Endothelial cell of umbilical vein (primary cell): ENCODE results near the gene CYP26A1.

Experiments
- EZH2 ChIP-seq: IDR thresholded peaks from 2 replicates; pipeline ENCODE4 v1.6.1; 2012; ENCODE audit warnings: borderline replicate concordance, low read depth, mild to moderate bottlenecking, moderate library complexity, low read length, inconsistent platforms; ENCODE audit not compliant: severe bottlenecking
- FOS ChIP-seq: IDR thresholded peaks from 2 replicates; pipeline ENCODE4 v1.6.1; 2011; ENCODE audit warnings: mild to moderate bottlenecking, low read length, moderate library complexity, borderline replicate concordance; ENCODE audit not compliant: insufficient read depth
- JUN ChIP-seq: IDR thresholded peaks from 2 replicates; pipeline ENCODE4 v1.6.1; 2011; ENCODE audit warnings: borderline replicate concordance, low read depth; ENCODE audit not compliant: insufficient read length, insufficient read depth
- POLR2A ChIP-seq: IDR thresholded peaks from 2 replicates; pipeline ENCODE4 v1.6.1; 2012; ENCODE audit warnings: low read depth, mild to moderate bottlenecking, control low read depth, low read length
- POLR2AphosphoS5 ChIP-seq: IDR thresholded peaks from 2 replicates; pipeline ENCODE4 v1.6.1; 2012; ENCODE audit warnings: low read depth, mild to moderate bottlenecking, control low read depth, low read length, moderate library complexity; ENCODE audit not compliant: insufficient read depth
- TF ChIP-seq, protein P1 (sequence below), 2 donors: IDR thresholded peaks; 1 replicate in 1 of 2; 2 replicates in 1 of 2; pipeline ENCODE4 v1.5.1; 2011; ENCODE audit warnings: low read length in 2 of 2, mild to moderate bottlenecking in 2 of 2, moderate library complexity in 2 of 2, control low read depth in 1 of 2, inconsistent platforms in 1 of 2, low read depth in 1 of 2; ENCODE audit not compliant: insufficient read depth in 1 of 2; ENCODE audit errors: extremely low read depth in 1 of 2
- TF ChIP-seq, protein P2 (sequence below): IDR thresholded peaks from 2 replicates; pipeline ENCODE4 v1.6.1; 2011; ENCODE audit not compliant: insufficient read depth, insufficient read length

DNA sequence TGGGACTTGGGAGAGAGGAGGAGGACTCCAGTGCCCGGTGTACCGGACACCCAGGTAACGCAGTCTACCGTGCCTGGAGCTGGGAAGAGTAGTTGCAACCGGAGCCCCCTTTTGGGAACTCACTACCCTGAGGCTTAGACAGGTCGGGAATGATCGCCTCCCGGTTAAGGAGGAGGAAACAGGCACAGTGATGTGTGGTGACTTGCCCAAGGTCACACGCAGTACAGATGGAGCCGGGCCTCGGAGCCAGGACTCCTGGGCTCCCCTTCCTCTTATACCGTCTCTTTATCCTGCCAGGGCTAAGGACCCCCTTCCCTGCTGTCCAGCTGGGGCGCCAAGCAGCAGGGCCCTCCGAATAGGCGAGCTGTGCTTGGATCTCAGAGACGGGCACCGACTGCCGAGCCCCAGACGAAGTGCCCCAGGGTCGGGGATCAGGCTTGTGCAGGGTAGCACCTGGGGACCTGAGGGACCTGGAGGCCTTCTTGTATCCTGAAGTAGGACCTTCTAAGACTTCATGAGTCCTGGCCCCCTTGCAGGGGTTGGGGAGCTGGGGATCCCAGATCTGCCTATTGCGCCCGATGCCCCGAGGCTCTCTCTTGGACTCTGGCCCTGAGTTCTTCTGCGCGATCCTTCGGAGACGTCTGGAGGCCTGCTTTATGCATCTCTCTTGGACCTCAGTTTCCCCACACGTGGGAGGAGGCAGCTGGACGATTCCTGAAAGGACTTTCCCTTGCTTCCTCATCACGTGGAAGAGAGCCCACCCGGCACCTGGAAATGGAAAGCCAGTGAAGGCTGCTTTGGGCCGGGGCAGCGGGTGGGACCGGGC lies 767 bp upstream of the CYP26A1 start:
- TF ChIP-seq POLR2AphosphoS5 (no peak), POLR2A (no peak), EZH2 (peak; percentile 62), FOS (no peak), JUN (no peak)
- TF ChIP-seq, protein P1, sequence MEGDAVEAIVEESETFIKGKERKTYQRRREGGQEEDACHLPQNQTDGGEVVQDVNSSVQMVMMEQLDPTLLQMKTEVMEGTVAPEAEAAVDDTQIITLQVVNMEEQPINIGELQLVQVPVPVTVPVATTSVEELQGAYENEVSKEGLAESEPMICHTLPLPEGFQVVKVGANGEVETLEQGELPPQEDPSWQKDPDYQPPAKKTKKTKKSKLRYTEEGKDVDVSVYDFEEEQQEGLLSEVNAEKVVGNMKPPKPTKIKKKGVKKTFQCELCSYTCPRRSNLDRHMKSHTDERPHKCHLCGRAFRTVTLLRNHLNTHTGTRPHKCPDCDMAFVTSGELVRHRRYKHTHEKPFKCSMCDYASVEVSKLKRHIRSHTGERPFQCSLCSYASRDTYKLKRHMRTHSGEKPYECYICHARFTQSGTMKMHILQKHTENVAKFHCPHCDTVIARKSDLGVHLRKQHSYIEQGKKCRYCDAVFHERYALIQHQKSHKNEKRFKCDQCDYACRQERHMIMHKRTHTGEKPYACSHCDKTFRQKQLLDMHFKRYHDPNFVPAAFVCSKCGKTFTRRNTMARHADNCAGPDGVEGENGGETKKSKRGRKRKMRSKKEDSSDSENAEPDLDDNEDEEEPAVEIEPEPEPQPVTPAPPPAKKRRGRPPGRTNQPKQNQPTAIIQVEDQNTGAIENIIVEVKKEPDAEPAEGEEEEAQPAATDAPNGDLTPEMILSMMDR (IDR thresholded peaks at IDR 0.05; ENCODE audit: extremely low read depth in 1 of 2, insufficient read depth in 1 of 2, low read depth in 1 of 2, low read length in 2 of 2) = no peak
- TF ChIP-seq, protein P2, sequence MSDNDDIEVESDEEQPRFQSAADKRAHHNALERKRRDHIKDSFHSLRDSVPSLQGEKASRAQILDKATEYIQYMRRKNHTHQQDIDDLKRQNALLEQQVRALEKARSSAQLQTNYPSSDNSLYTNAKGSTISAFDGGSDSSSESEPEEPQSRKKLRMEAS = no peak
